Astrocyte of the cerebellum (primary cell): Measurements from ENCODE around the gene MGAT5B.
A peak's percentile ranks its signal among the peaks of the same experiment; 100 is the strongest.

Source experiments
- DNase-seq: peaks from one replicate; pipeline ENCODE4 v3.0.0-alpha.2; 2011; ENCODE audit warnings: low read depth
- H3K4me3 ChIP-seq: 2 replicates; pipeline ENCODE4 v1.5.1; 2011; ENCODE audit warnings: mild to moderate bottlenecking, low read depth, low read length, moderate library complexity
- in situ Hi-C: cut with HindIII; loops from 2 replicates; pipeline ENCODE4 v1.10.0; 2017; ENCODE audit warnings: low sequenced_read_pairs
- TF ChIP-seq, protein P1 (sequence below): IDR thresholded peaks from 2 replicates; pipeline ENCODE4 v1.5.1; 2012; ENCODE audit warnings: low read length, low read depth, moderate library complexity, mild to moderate bottlenecking; ENCODE audit errors: missing control alignments

Gene MGAT5B

GRCh38 chr17:76862494-76862893 is 5.7 kb upstream of the MGAT5B start:
- no peak for DNase-seq
- TF ChIP-seq, protein P1, sequence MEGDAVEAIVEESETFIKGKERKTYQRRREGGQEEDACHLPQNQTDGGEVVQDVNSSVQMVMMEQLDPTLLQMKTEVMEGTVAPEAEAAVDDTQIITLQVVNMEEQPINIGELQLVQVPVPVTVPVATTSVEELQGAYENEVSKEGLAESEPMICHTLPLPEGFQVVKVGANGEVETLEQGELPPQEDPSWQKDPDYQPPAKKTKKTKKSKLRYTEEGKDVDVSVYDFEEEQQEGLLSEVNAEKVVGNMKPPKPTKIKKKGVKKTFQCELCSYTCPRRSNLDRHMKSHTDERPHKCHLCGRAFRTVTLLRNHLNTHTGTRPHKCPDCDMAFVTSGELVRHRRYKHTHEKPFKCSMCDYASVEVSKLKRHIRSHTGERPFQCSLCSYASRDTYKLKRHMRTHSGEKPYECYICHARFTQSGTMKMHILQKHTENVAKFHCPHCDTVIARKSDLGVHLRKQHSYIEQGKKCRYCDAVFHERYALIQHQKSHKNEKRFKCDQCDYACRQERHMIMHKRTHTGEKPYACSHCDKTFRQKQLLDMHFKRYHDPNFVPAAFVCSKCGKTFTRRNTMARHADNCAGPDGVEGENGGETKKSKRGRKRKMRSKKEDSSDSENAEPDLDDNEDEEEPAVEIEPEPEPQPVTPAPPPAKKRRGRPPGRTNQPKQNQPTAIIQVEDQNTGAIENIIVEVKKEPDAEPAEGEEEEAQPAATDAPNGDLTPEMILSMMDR: no peak
- in situ Hi-C loops: no loop called here
- no peak overlapping the region for H3K4me3 ChIP-seq

- in situ Hi-C loops: no loop called here
- TF ChIP-seq, protein P1: no peak
- H3K4me3 ChIP-seq: no peak overlapping the region
- no peak for DNase-seq
Observed at GRCh38 chr17:76864024-76864423, 4.2 kb upstream of the MGAT5B start.

- H3K4me3 ChIP-seq: no peak overlapping the region
- TF ChIP-seq, protein P1: no peak
- DNase-seq: no peak
- in situ Hi-C loops: no loop called here
Observed at GRCh38 chr17:76865174-76865573, 3.0 kb upstream of the MGAT5B start.

GRCh38 chr17:76866203-76866602 is 2.0 kb upstream of the MGAT5B start:
- no peak for DNase-seq
- in situ Hi-C loops: no loop called here
- TF ChIP-seq, protein P1: no peak
- H3K4me3 ChIP-seq: no peak overlapping the region

GRCh38 chr17:76866774-76867577 is 1.2 kb upstream of the MGAT5B start:
- in situ Hi-C loops: no loop called here
- no peak overlapping the region for H3K4me3 ChIP-seq
- DNase-seq: peak; percentile 20
- TF ChIP-seq, protein P1: no peak

DNA sequence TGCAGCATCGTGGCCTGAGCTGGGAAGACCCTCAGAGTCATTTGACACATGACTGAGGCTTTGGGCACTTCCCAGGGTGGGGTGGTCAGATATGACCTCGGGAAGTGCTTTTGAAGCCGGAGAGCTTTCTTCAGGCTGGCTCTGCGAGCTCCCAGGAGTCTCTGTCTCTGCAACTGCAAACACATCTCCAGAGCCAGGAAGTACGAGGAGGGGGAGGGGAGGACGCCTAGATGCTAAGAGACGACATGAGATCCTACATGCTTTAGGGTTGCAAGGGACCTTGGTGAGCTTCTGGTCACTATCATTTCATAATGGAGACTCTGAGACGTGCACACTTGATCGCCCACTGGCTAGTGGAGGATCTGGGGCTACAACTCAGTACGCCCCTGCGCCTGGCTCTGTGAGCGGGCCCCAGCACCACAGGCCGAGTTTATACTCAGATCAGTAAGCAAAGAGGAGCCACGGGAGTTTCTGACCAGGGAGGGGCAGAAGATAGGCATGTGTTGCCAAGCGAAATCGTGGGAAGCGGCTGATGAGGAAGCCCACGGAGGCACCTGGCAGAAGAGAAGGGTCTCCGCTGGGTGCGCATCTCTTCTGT is 527 bp upstream of the MGAT5B start:
- DNase-seq: no peak
- in situ Hi-C loops: no loop called here
- TF ChIP-seq, protein P1: no peak
- H3K4me3 ChIP-seq: no peak overlapping the region
